A549 (cell line): Measurements from ENCODE around the gene PRELP.

Experiments used
- ESRRA ChIP-seq: fragments of 150-350 bp; IDR thresholded peaks from 2 replicates; pipeline ENCODE4 v1.6.1; 2014; ENCODE audit warnings: mild to moderate bottlenecking, low read length, borderline replicate concordance
- HOXB13 ChIP-seq: fragments of 250-450 bp; sonication (Bioruptor Pico); IDR thresholded peaks from 2 replicates; pipeline ENCODE4 v1.5.0; 2020; ENCODE audit warnings: low read depth, mild to moderate bottlenecking, moderate library complexity
- MAX ChIP-seq: IDR thresholded peaks from 2 replicates; pipeline ENCODE4 v1.6.1; 2012
- NPAS2 ChIP-seq: fragments of 250-450 bp; sonication (Bioruptor Pico); IDR thresholded peaks from 2 replicates; pipeline ENCODE4 v1.8.0; 2022; ENCODE audit warnings: mild to moderate bottlenecking, moderate library complexity, borderline replicate concordance
- PHF8 ChIP-seq: fragments of 200-600 bp; sonication (generic); IDR thresholded peaks from 2 replicates; pipeline ENCODE4 v1.6.1; 2016; ENCODE audit warnings: low read depth, mild to moderate bottlenecking, antibody characterized with exemption, moderate library complexity, borderline replicate concordance
- POLR2A ChIP-seq: IDR thresholded peaks from 2 replicates; pipeline ENCODE4 v1.6.1; 2012; ENCODE audit warnings: mild to moderate bottlenecking, low read length
- SMC3 ChIP-seq: fragments of >200 bp; sonication (Bioruptor Twin); formaldehyde crosslinking; IDR thresholded peaks from 3 replicates; pipeline ENCODE4 v1.6.1; 2018; ENCODE audit warnings: inconsistent platforms
- ZFP36 ChIP-seq: fragments of 450-650 bp; IDR thresholded peaks from 2 replicates; pipeline ENCODE4 v1.6.1; 2014; ENCODE audit warnings: borderline replicate concordance; ENCODE audit not compliant: partially characterized antibody
- TF ChIP-seq, protein P1 (sequence below): fragments of >200 bp; sonication (Bioruptor Twin); formaldehyde crosslinking; IDR thresholded peaks from 3 replicates; pipeline ENCODE4 v1.5.1; 2016
- TF ChIP-seq, protein P2 (sequence below): fragments of 150-350 bp; IDR thresholded peaks from 2 replicates; pipeline ENCODE4 v1.6.1; 2014; ENCODE audit warnings: low read depth, mild to moderate bottlenecking, low read length

- TF ChIP-seq ESRRA (no peak), HOXB13 (CRISPR knock-in tag) (no peak), PHF8 (no peak), MAX (no peak), POLR2A (no peak), ZFP36 (no peak), SMC3 (no peak), NPAS2 (CRISPR knock-in tag) (no peak)
- TF ChIP-seq, protein P1, sequence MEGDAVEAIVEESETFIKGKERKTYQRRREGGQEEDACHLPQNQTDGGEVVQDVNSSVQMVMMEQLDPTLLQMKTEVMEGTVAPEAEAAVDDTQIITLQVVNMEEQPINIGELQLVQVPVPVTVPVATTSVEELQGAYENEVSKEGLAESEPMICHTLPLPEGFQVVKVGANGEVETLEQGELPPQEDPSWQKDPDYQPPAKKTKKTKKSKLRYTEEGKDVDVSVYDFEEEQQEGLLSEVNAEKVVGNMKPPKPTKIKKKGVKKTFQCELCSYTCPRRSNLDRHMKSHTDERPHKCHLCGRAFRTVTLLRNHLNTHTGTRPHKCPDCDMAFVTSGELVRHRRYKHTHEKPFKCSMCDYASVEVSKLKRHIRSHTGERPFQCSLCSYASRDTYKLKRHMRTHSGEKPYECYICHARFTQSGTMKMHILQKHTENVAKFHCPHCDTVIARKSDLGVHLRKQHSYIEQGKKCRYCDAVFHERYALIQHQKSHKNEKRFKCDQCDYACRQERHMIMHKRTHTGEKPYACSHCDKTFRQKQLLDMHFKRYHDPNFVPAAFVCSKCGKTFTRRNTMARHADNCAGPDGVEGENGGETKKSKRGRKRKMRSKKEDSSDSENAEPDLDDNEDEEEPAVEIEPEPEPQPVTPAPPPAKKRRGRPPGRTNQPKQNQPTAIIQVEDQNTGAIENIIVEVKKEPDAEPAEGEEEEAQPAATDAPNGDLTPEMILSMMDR, result no peak
- TF ChIP-seq, protein P2, sequence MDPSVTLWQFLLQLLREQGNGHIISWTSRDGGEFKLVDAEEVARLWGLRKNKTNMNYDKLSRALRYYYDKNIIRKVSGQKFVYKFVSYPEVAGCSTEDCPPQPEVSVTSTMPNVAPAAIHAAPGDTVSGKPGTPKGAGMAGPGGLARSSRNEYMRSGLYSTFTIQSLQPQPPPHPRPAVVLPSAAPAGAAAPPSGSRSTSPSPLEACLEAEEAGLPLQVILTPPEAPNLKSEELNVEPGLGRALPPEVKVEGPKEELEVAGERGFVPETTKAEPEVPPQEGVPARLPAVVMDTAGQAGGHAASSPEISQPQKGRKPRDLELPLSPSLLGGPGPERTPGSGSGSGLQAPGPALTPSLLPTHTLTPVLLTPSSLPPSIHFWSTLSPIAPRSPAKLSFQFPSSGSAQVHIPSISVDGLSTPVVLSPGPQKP, result no peak
Observed at GRCh38 chr1:203524152-203524551, 48.5 kb downstream of the PRELP start.
